ENCODE data around the gene KCNQ1. TPM values are rescaled to one million over a fixed set of nuclear protein-coding genes. Genes with fewer than 3 reads are reported as not detected.

Gene KCNQ1
- total RNA-seq, 1 experiment from 2014 or later = 2.5 TPM

GRCh38 chr11:2540992-2541680, 96.3 kb downstream of the KCNQ1 start (continued):
- TF ChIP-seq, protein P1, sequence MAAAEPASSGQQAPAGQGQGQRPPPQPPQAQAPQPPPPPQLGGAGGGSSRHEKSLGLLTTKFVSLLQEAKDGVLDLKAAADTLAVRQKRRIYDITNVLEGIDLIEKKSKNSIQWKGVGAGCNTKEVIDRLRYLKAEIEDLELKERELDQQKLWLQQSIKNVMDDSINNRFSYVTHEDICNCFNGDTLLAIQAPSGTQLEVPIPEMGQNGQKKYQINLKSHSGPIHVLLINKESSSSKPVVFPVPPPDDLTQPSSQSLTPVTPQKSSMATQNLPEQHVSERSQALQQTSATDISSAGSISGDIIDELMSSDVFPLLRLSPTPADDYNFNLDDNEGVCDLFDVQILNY (CRISPR knock-in tag; IDR thresholded peaks at IDR 0.05) = no peak
- TF ChIP-seq TP53 (CRISPR knock-in tag; IDR thresholded peaks at IDR 0.05) = no peak

GRCh38 chr11:2541881-2542361, 97.1 kb downstream of the KCNQ1 start:
- ChIA-PET CTCF (interaction anchor here (0.5 kb wide), 1 partner anchor 379 kb away, joined by 3 read pairs; no protein-coding TSS in a partner anchor), POLR2A (no interaction called here)
- H3K36me3 Mint-ChIP-seq = no peaks in the 10 kb centered on the region
- H3K4me3 Mint-ChIP-seq = no peak overlapping the region
- H3K27me3 Mint-ChIP-seq (ENCODE audit: low read depth) = peaks cover 92% of the 10 kb centered on the region
- no peak for TF ChIP-seq TCF7 (CRISPR knock-in tag; IDR thresholded peaks at IDR 0.05; ENCODE audit: low read depth)
- TF ChIP-seq, protein P2, sequence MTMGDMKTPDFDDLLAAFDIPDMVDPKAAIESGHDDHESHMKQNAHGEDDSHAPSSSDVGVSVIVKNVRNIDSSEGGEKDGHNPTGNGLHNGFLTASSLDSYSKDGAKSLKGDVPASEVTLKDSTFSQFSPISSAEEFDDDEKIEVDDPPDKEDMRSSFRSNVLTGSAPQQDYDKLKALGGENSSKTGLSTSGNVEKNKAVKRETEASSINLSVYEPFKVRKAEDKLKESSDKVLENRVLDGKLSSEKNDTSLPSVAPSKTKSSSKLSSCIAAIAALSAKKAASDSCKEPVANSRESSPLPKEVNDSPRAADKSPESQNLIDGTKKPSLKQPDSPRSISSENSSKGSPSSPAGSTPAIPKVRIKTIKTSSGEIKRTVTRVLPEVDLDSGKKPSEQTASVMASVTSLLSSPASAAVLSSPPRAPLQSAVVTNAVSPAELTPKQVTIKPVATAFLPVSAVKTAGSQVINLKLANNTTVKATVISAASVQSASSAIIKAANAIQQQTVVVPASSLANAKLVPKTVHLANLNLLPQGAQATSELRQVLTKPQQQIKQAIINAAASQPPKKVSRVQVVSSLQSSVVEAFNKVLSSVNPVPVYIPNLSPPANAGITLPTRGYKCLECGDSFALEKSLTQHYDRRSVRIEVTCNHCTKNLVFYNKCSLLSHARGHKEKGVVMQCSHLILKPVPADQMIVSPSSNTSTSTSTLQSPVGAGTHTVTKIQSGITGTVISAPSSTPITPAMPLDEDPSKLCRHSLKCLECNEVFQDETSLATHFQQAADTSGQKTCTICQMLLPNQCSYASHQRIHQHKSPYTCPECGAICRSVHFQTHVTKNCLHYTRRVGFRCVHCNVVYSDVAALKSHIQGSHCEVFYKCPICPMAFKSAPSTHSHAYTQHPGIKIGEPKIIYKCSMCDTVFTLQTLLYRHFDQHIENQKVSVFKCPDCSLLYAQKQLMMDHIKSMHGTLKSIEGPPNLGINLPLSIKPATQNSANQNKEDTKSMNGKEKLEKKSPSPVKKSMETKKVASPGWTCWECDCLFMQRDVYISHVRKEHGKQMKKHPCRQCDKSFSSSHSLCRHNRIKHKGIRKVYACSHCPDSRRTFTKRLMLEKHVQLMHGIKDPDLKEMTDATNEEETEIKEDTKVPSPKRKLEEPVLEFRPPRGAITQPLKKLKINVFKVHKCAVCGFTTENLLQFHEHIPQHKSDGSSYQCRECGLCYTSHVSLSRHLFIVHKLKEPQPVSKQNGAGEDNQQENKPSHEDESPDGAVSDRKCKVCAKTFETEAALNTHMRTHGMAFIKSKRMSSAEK (CRISPR knock-in tag; IDR thresholded peaks at IDR 0.05; ENCODE audit: borderline replicate concordance) = no peak
- ATAC-seq (no peak), DNase-seq (ENCODE audit: low spot score) (no peak)
- no peaks in the 10 kb centered on the region for H3K4me1 Mint-ChIP-seq
- H3K9me3 Mint-ChIP-seq = no peaks in the 10 kb centered on the region
- H3K27ac Mint-ChIP-seq = no peak overlapping the region

DNA sequence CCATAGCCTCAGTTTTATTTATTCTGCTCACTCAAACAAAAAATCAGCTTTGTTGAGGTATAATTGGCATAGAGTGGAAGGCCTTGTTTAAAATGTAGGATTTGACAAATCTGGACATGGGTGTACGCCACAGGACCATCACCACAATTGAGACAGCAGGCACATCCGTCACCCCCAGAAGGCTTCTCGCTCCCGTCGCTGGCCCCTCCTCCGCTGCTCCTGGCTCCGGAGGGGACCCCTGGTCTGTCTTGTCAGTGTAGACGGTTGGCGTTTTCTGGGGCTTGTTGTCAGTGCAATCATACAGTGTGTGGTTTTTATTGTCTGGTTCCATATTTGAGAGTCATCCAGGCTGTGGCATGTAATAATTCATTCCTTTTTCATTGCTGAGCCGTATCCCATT, 97.6 kb downstream of the KCNQ1 start:
- Mint-ChIP-seq H3K27ac (no peak overlapping the region), H3K4me3 (no peak overlapping the region), H3K9me3 (no peaks in the 10 kb centered on the region), H3K27me3 (ENCODE audit: low read depth) (peaks cover 92% of the 10 kb centered on the region), H3K36me3 (no peaks in the 10 kb centered on the region), H3K4me1 (no peaks in the 10 kb centered on the region)
- no peak for DNase-seq (ENCODE audit: low spot score)
- ChIA-PET POLR2A (no interaction called here), CTCF (no interaction called here)
- TF ChIP-seq SMAD3 (CRISPR knock-in tag; IDR thresholded peaks at IDR 0.05; ENCODE audit: borderline replicate concordance) (no peak), SMAD4 (CRISPR knock-in tag; IDR thresholded peaks at IDR 0.05) (no peak)
- ATAC-seq = no peak

- Mint-ChIP-seq H3K9me3 (no peaks in the 10 kb centered on the region; the same call in 1 of the 2 replicates), H3K4me3 (no peak overlapping the region), H3K27ac (no peak overlapping the region), H3K4me1 (no peaks in the 10 kb centered on the region), H3K36me3 (no peaks in the 10 kb centered on the region), H3K27me3 (ENCODE audit: low read depth) (peaks cover 92% of the 10 kb centered on the region)
- no peak for ATAC-seq
- ChIA-PET POLR2A (no interaction called here), CTCF (no interaction called here)
- DNase-seq (ENCODE audit: low spot score) = no peak
- TF ChIP-seq TP53 (CRISPR knock-in tag; IDR thresholded peaks at IDR 0.05) (no peak), ZNF416 (CRISPR knock-in tag; IDR thresholded peaks at IDR 0.05) (no peak), ZNF396 (CRISPR knock-in tag; IDR thresholded peaks at IDR 0.05; ENCODE audit: borderline replicate concordance) (no peak), CTCF (IDR thresholded peaks at IDR 0.05) (no peak), GABPB1 (CRISPR knock-in tag; IDR thresholded peaks at IDR 0.05) (no peak), CREB1 (CRISPR knock-in tag; IDR thresholded peaks at IDR 0.05) (no peak), SOX15 (CRISPR knock-in tag; IDR thresholded peaks at IDR 0.05) (no peak), ZNF121 (CRISPR knock-in tag; IDR thresholded peaks at IDR 0.05) (no peak), JUN (CRISPR knock-in tag; IDR thresholded peaks at IDR 0.05) (no peak), NFATC4 (CRISPR knock-in tag; IDR thresholded peaks at IDR 0.05) (no peak), JAZF1 (CRISPR knock-in tag; IDR thresholded peaks at IDR 0.05) (no peak), CREM (CRISPR knock-in tag; IDR thresholded peaks at IDR 0.05) (no peak)
- TF ChIP-seq, protein P3, sequence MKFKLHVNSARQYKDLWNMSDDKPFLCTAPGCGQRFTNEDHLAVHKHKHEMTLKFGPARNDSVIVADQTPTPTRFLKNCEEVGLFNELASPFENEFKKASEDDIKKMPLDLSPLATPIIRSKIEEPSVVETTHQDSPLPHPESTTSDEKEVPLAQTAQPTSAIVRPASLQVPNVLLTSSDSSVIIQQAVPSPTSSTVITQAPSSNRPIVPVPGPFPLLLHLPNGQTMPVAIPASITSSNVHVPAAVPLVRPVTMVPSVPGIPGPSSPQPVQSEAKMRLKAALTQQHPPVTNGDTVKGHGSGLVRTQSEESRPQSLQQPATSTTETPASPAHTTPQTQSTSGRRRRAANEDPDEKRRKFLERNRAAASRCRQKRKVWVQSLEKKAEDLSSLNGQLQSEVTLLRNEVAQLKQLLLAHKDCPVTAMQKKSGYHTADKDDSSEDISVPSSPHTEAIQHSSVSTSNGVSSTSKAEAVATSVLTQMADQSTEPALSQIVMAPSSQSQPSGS (CRISPR knock-in tag; IDR thresholded peaks at IDR 0.05; ENCODE audit: borderline replicate concordance, low read depth) = no peak
- TF ChIP-seq, protein P2 (CRISPR knock-in tag; IDR thresholded peaks at IDR 0.05; ENCODE audit: borderline replicate concordance) = no peak
These were observed 103.0 kb downstream of the KCNQ1 start for GRCh38 chr11:2547806-2548205.

Measured in WTC11 (cell line).